Panc1 (cell line): ENCODE data around the gene ASPSCR1.

Experiments
- POLR2AphosphoS5 ChIP-seq: IDR thresholded peaks from 2 replicates; pipeline ENCODE4 v1.6.1; 2012; ENCODE audit warnings: mild to moderate bottlenecking, low read depth, low read length, moderate library complexity
- TCF7L2 ChIP-seq: IDR thresholded peaks from 2 replicates; pipeline ENCODE4 v1.6.1; 2011; ENCODE audit warnings: mild to moderate bottlenecking, low read depth, low read length, inconsistent platforms
- TF ChIP-seq, protein P1 (sequence below): fragments of 450-650 bp; IDR thresholded peaks from 2 replicates; pipeline ENCODE4 v1.5.1; 2017; ENCODE audit warnings: mild to moderate bottlenecking
- TF ChIP-seq, protein P2 (sequence below), 2 experiments: IDR thresholded peaks; 2 replicates each; pipeline ENCODE4 v1.6.1; 2011 to 2012; ENCODE audit warnings: low read depth in 2 of 2, control low read depth in 1 of 2, low read length in 1 of 2, mild to moderate bottlenecking in 1 of 2, moderate library complexity in 1 of 2; ENCODE audit not compliant: insufficient read depth in 1 of 2

DNA sequence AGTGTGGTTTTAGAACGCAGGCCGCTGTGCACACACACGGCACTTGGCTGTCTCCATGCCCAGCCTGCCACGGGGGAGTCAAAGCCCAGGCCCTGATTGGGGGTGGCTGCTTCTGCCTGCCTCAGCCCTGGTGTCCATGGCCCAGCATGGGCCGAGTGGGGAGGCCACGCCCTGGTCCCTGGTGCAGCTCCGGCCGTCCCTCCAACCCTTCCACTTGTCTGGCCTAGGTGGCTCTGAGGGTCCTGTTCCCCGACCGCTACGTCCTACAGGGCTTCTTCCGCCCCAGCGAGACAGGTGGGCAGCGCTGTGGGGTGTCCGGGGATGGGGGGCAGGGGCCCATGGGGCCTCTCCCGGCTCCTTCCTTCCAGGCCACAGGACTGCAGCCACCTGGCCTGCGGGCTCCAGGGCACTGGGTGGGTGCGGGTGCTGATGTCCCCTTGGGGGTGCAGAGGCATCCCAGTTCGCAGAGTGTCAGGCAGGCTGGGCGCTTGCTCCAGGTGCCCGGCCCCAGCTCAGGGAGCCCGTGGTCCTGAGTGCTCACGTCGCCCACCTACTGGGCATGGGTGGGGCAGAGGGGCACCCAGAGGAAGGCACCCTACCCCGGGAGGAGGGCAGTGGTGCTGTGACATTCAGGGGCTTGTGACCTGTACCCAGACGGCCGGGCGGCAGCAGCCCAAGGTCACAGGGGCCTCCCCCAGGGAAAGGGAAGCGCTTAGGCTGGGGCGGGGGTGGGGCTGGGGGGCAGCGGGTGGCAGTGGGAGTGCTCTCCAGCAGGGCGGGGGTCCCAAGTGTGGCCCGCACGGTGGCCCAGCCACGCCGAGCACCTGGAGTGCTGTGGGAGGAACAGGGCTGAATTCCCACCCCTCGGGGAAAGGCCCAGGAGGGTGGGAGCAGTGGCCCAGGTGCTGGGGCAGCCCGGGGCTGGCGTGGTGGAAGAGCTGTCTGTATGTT, 33.4 kb downstream of the ASPSCR1 start:
- TF ChIP-seq, protein P1, sequence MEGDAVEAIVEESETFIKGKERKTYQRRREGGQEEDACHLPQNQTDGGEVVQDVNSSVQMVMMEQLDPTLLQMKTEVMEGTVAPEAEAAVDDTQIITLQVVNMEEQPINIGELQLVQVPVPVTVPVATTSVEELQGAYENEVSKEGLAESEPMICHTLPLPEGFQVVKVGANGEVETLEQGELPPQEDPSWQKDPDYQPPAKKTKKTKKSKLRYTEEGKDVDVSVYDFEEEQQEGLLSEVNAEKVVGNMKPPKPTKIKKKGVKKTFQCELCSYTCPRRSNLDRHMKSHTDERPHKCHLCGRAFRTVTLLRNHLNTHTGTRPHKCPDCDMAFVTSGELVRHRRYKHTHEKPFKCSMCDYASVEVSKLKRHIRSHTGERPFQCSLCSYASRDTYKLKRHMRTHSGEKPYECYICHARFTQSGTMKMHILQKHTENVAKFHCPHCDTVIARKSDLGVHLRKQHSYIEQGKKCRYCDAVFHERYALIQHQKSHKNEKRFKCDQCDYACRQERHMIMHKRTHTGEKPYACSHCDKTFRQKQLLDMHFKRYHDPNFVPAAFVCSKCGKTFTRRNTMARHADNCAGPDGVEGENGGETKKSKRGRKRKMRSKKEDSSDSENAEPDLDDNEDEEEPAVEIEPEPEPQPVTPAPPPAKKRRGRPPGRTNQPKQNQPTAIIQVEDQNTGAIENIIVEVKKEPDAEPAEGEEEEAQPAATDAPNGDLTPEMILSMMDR: no peak
- TF ChIP-seq POLR2AphosphoS5 (no peak), TCF7L2 (no peak)
- TF ChIP-seq, protein P2, sequence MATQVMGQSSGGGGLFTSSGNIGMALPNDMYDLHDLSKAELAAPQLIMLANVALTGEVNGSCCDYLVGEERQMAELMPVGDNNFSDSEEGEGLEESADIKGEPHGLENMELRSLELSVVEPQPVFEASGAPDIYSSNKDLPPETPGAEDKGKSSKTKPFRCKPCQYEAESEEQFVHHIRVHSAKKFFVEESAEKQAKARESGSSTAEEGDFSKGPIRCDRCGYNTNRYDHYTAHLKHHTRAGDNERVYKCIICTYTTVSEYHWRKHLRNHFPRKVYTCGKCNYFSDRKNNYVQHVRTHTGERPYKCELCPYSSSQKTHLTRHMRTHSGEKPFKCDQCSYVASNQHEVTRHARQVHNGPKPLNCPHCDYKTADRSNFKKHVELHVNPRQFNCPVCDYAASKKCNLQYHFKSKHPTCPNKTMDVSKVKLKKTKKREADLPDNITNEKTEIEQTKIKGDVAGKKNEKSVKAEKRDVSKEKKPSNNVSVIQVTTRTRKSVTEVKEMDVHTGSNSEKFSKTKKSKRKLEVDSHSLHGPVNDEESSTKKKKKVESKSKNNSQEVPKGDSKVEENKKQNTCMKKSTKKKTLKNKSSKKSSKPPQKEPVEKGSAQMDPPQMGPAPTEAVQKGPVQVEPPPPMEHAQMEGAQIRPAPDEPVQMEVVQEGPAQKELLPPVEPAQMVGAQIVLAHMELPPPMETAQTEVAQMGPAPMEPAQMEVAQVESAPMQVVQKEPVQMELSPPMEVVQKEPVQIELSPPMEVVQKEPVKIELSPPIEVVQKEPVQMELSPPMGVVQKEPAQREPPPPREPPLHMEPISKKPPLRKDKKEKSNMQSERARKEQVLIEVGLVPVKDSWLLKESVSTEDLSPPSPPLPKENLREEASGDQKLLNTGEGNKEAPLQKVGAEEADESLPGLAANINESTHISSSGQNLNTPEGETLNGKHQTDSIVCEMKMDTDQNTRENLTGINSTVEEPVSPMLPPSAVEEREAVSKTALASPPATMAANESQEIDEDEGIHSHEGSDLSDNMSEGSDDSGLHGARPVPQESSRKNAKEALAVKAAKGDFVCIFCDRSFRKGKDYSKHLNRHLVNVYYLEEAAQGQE (IDR thresholded peaks at IDR 0.05; ENCODE audit: insufficient read depth in 1 of 2, low read depth in 2 of 2, low read length in 1 of 2): no peak
